GM12872 (cell line): ENCODE measurements around the gene ZCCHC4.

Experiments
- TF ChIP-seq, protein P1 (sequence below): IDR thresholded peaks from 3 replicates; pipeline ENCODE4 v1.5.1; 2011; ENCODE audit warnings: low read depth, mild to moderate bottlenecking, low read length, moderate library complexity; ENCODE audit not compliant: insufficient read depth

ZCCHC4 gene

DNA sequence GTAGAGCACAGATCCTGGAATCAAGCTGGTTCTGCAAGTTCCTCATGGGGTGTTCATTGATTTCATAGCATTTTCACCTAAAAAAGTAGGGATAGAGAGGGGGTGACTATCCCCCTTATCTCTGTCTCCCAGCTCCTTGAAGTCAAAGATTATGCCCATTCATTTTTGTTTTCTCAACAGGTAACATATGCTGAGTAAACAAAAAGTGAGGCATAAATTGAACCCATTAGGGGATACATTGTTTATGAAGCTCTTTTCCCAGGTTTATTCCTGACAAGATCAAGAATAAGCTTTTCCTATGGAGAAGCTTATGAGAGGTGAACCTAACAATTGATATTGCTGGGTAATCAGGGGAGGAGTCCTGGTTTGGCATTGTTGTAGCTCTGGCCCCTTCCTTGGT lies 55.3 kb downstream of the ZCCHC4 start:
- TF ChIP-seq, protein P1, sequence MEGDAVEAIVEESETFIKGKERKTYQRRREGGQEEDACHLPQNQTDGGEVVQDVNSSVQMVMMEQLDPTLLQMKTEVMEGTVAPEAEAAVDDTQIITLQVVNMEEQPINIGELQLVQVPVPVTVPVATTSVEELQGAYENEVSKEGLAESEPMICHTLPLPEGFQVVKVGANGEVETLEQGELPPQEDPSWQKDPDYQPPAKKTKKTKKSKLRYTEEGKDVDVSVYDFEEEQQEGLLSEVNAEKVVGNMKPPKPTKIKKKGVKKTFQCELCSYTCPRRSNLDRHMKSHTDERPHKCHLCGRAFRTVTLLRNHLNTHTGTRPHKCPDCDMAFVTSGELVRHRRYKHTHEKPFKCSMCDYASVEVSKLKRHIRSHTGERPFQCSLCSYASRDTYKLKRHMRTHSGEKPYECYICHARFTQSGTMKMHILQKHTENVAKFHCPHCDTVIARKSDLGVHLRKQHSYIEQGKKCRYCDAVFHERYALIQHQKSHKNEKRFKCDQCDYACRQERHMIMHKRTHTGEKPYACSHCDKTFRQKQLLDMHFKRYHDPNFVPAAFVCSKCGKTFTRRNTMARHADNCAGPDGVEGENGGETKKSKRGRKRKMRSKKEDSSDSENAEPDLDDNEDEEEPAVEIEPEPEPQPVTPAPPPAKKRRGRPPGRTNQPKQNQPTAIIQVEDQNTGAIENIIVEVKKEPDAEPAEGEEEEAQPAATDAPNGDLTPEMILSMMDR: no peak

DNA sequence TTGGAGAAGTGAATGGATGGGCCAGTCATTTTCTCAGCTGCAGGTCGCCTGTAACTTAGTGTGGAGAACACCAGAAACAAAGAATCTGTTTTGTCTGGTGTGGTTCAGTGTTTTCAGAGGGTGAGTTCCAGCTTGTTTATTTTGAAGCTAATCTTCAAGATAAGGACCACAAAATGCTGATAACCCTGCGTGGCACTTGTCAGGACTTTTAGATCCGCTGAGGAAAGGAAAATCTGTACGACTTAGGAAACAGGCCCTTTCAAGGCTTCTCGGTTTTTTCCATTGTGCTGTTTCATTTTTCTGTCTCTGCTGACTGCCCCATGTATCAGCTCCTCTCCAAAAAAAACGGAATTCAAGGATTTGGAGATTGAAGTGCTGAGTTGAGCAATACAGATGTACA lies 55.7 kb downstream of the ZCCHC4 start:
- TF ChIP-seq, protein P1: no peak

DNA sequence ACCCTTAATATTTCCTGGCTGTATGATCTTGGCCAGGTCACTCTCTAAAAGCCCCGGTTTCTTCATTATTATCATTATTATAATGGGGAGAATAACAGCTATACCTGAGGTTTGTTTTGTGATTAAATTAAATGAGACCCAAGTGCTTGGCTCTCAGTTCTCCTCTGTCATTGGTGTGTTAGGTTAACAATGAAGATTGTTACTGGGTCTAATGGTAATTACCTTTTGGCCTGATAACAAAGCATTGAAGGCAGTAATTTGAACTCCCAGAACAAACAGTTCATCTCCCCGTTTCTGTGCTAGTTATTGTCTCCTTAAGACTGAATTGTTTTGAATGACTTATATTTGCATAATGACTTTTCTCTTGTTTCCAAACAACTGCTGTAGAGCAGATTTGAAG lies 57.7 kb downstream of the ZCCHC4 start:
- TF ChIP-seq, protein P1: no peak

DNA sequence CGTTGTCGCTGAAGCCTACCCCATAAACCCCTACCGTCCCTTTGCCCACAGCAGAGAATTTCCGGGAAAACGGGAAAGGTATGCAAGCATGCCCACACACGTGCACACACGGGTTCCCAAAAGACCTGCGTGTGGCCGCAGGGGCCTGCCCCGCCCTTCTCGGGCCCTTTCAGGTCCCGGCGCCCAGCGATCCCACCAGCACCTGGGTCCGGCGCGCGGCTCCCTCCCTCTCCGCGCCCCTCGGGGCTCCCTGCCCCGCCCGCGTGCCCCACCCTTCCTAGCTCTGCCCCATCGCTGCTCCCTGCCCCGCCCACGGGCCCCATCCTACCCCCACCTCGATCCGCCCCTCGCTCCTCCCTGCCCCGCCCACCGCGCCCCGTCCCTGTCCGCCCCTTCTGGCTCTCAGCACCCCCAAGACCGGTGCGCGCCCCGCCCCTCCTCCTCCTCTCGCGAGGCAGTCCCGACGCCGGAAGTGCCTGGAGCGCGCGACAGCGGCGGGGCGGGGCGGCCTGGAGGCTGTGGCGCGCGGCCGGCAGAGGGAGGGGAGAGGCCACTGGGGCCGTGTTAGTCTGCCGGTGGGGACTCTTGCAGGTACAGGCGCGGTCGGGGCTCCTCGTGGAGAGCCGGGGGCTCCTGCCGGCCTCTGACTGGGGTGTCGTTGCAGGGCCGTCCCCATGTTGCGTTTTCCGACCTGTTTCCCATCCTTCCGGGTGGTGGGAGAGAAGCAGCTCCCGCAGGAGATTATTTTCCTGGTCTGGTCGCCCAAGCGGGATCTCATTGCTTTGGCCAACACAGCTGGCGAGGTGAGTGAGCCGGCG lies 64.4 kb downstream of the ZCCHC4 start, which contains the start of gene ANAPC4:
Gene ANAPC4, plus strand, starts transcription at position 510 of the 818 bp plus-strand sequence. Its CDS starts 165 bp downstream, at position 675.
- TF ChIP-seq, protein P1: no peak

DNA sequence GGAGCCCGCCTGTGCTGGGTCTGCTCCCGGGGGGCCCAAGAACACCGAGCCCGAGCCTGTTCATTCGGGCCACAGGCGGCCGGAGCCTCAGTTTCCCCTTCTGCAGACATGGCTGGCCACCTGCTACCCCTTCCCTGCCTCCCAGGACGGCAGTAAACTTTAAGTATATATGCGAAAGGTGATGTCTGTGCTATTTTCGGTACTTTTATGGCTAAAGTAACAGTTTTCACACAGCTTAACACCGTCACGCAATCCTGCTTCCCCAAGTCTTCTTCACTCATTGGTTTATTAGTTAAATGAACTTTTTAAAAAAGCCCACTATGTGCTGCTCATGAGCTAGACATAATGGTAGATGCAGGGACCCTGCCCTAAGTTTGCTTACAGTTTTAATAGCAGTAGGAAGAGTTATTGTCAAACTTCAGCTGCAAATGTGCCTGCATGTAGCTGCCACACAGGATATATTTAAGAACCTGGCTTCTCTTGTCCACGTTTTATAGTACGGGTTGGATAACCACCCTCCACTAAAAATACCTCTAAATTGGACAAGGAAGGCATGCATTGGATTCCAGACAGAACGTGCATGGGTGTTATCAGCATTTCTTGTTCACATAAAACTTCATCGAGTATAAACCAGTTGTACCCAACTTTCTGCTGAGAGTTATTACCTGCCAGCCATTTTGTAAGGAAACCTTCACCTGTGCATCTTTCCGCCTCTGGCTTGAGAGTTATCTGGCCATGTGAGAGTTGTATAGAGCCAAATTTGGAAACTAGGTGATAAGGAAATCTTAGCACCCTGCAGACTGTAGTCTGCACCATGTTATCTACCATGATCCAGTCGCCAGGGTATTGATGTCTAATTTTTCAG lies 65.2 kb downstream of the ZCCHC4 start:
- TF ChIP-seq, protein P1: no peak

DNA sequence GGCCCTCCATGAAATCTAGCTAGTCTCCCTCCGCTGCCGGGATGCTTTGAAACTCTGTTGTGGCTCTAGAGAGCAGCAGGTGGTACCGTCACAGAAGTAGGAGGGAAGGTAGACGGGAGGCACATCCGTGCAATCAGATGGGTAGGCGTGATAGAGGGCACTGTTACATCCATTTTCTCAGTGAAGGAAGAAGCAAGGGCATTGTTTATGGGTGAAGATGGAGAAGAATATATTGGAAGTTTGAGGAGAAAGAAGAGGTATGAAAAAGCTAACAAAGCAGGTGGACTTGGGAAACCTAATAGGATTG lies 65.8 kb downstream of the ZCCHC4 start:
- TF ChIP-seq, protein P1: no peak

DNA sequence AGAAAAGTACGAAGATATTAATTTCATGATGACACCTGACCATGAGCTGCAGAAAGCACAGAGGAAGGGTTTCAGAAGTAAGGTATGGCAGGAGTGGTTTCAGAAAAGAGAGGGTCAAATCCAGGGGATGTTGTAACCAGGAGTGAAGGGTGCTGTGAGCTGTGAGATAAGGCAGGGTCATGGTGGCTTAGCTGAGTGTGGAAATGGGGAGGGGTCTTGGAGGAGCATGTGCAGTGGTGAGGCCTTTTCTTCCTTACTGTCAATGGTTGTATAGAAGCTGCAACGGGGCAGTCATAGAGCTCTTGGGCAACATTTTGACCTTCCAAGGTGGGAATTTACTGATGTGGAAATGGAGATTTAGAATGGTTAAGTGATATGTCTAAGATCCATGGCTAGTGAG lies 67.0 kb downstream of the ZCCHC4 start:
- TF ChIP-seq, protein P1: no peak
